ENCODE measurements around the gene SNED1. TPM values are rescaled to one million over a fixed set of nuclear protein-coding genes. Genes with fewer than 3 reads are reported as not detected.

SNED1 gene
- total RNA-seq, 2 experiments from 2014 or later: 2.8 to 13.6 TPM

DNA sequence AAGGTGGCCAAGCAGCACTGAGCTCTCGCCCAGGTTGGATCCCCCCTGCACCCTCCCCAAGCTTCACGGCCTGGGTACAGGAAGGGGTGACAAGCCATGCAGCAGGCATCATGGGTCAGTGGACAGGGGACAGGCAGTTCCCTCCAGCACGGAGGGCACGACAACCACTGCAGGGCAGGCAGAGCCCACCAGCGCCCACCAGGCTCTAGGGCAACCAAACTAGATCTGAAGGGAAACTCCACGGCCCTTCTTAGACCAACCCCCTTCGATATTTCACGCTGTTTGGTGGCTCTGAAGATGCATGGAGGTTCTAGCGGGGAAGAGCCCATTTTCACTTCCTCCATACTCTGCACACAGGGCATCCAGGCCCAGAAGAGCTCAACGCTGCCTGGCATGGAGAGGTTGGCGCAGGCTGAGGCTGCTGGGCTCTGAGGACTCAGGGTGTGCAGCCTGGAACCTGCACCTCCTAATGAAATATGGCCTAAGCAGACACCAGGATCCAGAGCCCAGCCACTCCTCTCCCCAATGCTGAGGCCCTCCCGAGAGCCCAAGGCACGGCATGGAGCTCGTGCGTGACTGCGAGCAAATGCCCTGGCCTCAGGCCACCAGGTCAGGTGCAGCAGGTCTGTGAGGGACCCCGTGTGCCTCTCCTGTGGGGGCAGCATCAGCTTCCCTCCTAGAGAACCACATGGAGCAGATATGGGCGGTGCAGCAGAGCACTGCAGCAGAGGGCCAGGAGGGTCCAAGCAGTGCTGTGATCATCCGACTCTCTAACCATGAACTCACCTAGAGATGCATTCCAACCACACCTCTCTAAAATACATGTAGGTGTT is 112.4 kb downstream of the SNED1 start:
- Histone ChIP-seq H3K36me3 (ENCODE audit: insufficient read depth, low read length) (peaks cover 35% of the 10 kb centered on the region; the same call in 1 of the 2 replicates), H3K79me2 (ENCODE audit: insufficient read depth, low read depth, low read length) (no peaks in the 10 kb centered on the region), H3K4me1 (ENCODE audit: insufficient read depth, low read length, poor library complexity, severe bottlenecking) (peaks cover 12% of the 10 kb centered on the region), H3K27ac (ENCODE audit: low read depth, low read length, poor library complexity, severe bottlenecking) (no peak overlapping the region), H3K9me3 (ENCODE audit: low read length) (no peaks in the 10 kb centered on the region), H3K9me2 (ENCODE audit: insufficient read depth, low read length) (no peaks in the 10 kb centered on the region), H4K20me1 (ENCODE audit: insufficient read depth, low read length) (no peaks in the 10 kb centered on the region), H3K4me2 (ENCODE audit: low read length) (no peak overlapping the region), H2AFZ (ENCODE audit: low read length) (no peak overlapping the region), H3K4me3 (ENCODE audit: low read depth, low read length, poor library complexity, severe bottlenecking) (no peak overlapping the region)
- DNase-seq (ENCODE audit: low spot score): peak; percentile 14
- POLR2A ChIA-PET: interaction anchor here (1.0 kb wide), 1 partner anchor 11 kb away, joined by 4 read pairs; no protein-coding TSS in a partner anchor
- TF ChIP-seq EZH2phosphoT487 (IDR thresholded peaks at IDR 0.05; ENCODE audit: borderline replicate concordance, low read depth, low read length): no peak
- TF ChIP-seq, protein P1, sequence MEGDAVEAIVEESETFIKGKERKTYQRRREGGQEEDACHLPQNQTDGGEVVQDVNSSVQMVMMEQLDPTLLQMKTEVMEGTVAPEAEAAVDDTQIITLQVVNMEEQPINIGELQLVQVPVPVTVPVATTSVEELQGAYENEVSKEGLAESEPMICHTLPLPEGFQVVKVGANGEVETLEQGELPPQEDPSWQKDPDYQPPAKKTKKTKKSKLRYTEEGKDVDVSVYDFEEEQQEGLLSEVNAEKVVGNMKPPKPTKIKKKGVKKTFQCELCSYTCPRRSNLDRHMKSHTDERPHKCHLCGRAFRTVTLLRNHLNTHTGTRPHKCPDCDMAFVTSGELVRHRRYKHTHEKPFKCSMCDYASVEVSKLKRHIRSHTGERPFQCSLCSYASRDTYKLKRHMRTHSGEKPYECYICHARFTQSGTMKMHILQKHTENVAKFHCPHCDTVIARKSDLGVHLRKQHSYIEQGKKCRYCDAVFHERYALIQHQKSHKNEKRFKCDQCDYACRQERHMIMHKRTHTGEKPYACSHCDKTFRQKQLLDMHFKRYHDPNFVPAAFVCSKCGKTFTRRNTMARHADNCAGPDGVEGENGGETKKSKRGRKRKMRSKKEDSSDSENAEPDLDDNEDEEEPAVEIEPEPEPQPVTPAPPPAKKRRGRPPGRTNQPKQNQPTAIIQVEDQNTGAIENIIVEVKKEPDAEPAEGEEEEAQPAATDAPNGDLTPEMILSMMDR (conservative IDR thresholded peaks at IDR 0.05; ENCODE audit: low read length): no peak
- CTCF ChIA-PET (ENCODE audit: unreplicated experiment): no interaction called here
- intact Hi-C loops (cut with micrococcal nuclease; ENCODE audit: unreplicated experiment): no loop called here
- BruUV-seq (replicated peaks): no TSS peak

DNA sequence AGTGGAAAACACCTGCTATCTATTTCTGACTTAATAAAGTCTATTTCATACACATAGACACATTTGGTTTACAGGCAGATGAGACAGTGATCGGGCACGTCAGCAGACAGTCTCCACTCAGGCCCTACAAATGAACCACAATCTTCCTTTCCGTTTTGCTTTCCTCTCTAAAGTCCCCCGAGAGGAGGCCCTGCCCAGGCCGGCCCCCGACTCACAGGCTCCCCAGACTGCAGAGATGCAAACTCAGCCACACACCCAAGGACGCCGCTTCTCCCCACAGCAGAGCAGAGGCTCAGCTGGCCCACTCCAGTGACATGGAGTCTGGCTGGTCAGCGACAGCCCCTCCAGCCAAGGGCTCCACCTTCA is 113.0 kb downstream of the SNED1 start:
- Histone ChIP-seq H4K20me1 (ENCODE audit: insufficient read depth, low read length) (no peaks in the 10 kb centered on the region), H3K79me2 (ENCODE audit: insufficient read depth, low read depth, low read length) (no peaks in the 10 kb centered on the region), H2AFZ (ENCODE audit: low read length) (no peak overlapping the region), H3K4me1 (ENCODE audit: insufficient read depth, low read length, poor library complexity, severe bottlenecking) (peaks cover 12% of the 10 kb centered on the region), H3K9me3 (ENCODE audit: low read length) (no peaks in the 10 kb centered on the region), H3K36me3 (ENCODE audit: insufficient read depth, low read length) (peaks cover 32% of the 10 kb centered on the region; the same call in 1 of the 2 replicates), H3K27ac (ENCODE audit: low read depth, low read length, poor library complexity, severe bottlenecking) (no peak overlapping the region), H3K4me3 (ENCODE audit: low read depth, low read length, poor library complexity, severe bottlenecking) (no peak overlapping the region), H3K4me2 (ENCODE audit: low read length) (no peak overlapping the region), H3K9me2 (ENCODE audit: insufficient read depth, low read length) (no peaks in the 10 kb centered on the region)
- POLR2A ChIA-PET: no interaction called here
- DNase-seq (ENCODE audit: low spot score): no peak
- CTCF ChIA-PET (ENCODE audit: unreplicated experiment): no interaction called here
- TF ChIP-seq, protein P1 (conservative IDR thresholded peaks at IDR 0.05; ENCODE audit: low read length): no peak
- TF ChIP-seq EZH2phosphoT487 (IDR thresholded peaks at IDR 0.05; ENCODE audit: borderline replicate concordance, low read depth, low read length): no peak
- intact Hi-C loops (cut with micrococcal nuclease; ENCODE audit: unreplicated experiment): no loop called here
- BruUV-seq (replicated peaks): no TSS peak

DNA sequence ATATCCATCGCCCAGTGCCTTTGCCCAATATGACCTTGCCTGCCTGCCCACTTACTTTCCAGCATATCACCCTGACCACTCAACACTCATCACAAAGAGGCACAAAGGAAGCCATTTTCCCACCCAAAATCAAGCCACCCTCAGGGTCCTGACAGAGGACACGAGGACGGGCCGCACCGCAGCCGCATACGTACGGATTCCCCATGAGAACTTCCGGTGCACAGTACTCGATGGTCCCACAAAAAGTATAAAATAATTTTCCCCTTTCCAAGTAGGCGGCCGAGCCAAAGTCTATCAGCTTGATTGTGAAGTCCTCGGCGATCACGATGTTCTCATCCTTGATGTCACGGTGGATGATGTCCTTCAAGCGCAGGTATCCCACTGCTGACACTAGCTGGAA is 113.6 kb downstream of the SNED1 start:
- Histone ChIP-seq H3K4me3 (ENCODE audit: low read depth, low read length, poor library complexity, severe bottlenecking) (no peak overlapping the region), H3K9me2 (ENCODE audit: insufficient read depth, low read length) (no peaks in the 10 kb centered on the region), H4K20me1 (ENCODE audit: insufficient read depth, low read length) (no peaks in the 10 kb centered on the region), H3K27ac (ENCODE audit: low read depth, low read length, poor library complexity, severe bottlenecking) (no peak overlapping the region), H3K9me3 (ENCODE audit: low read length) (no peaks in the 10 kb centered on the region), H2AFZ (ENCODE audit: low read length) (no peak overlapping the region), H3K36me3 (ENCODE audit: insufficient read depth, low read length) (peaks cover 28% of the 10 kb centered on the region; the same call in 1 of the 2 replicates), H3K79me2 (ENCODE audit: insufficient read depth, low read depth, low read length) (no peaks in the 10 kb centered on the region), H3K4me2 (ENCODE audit: low read length) (no peak overlapping the region), H3K4me1 (ENCODE audit: insufficient read depth, low read length, poor library complexity, severe bottlenecking) (peaks cover 12% of the 10 kb centered on the region)
- TF ChIP-seq, protein P1 (conservative IDR thresholded peaks at IDR 0.05; ENCODE audit: low read length): no peak
- TF ChIP-seq EZH2phosphoT487 (IDR thresholded peaks at IDR 0.05; ENCODE audit: borderline replicate concordance, low read depth, low read length): no peak
- ChIA-PET POLR2A (no interaction called here), CTCF (ENCODE audit: unreplicated experiment) (no interaction called here)
- DNase-seq (ENCODE audit: low spot score): no peak
- no TSS peak for BruUV-seq (replicated peaks)
- intact Hi-C loops (cut with micrococcal nuclease; ENCODE audit: unreplicated experiment): no loop called here

Measured in OCI-LY7 (cell line).